ENCODE results near the gene ARPC5. TPM values are rescaled to one million over a fixed set of nuclear protein-coding genes. Genes with fewer than 3 reads are reported as not detected.
"Not testable (repeated sequence)": the region's sequence is repeated elsewhere in the genome, so short reads cannot be mapped to it uniquely, and the experiment has no call there.

The ARPC5 gene
- 10 to 100 TPM; 39.2 to 47.0 TPM for total RNA-seq

DNA sequence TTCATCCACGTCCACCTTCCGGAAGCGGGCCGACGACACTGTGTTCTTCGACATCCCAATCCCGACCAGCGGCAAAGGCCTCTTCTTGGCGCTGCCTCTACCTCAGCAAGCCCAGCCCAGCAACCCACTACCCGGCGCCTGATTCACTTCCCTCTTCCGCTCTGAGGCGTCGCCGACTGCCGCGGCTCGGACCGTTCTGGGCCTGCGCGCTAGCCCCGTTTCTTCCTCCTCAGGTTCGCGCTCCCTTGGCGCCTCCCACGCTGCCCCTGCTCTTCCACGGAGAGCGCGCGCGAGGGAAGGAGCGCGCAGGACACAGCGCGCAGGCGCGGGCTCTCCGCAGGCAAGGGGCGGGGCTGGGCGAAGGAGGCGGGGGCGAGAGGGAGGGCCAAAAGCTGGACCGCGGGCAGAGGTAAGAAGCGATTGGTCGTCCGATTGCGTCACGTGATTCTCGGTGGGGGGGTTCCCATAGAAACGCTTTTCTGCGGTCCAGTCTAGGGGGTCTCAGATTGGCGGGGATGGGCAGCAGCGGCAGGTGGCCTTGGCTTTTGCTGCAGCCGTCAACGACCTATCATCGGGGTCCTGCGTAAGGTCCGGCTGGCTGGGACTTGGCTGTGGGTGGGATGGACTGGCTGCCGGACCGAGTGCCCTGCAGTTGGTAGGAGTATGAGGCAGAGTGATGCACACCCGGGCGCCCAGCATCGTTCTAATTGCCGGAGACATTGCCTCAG is at the start of gene ARPC5:
Gene ARPC5 (minus strand): TSS at position 178 of the 728 bp plus-strand sequence. CDS start 124 bp downstream, at position 54.
- DNase-seq (ENCODE audit: low spot score) = peak; percentile 96

DNA sequence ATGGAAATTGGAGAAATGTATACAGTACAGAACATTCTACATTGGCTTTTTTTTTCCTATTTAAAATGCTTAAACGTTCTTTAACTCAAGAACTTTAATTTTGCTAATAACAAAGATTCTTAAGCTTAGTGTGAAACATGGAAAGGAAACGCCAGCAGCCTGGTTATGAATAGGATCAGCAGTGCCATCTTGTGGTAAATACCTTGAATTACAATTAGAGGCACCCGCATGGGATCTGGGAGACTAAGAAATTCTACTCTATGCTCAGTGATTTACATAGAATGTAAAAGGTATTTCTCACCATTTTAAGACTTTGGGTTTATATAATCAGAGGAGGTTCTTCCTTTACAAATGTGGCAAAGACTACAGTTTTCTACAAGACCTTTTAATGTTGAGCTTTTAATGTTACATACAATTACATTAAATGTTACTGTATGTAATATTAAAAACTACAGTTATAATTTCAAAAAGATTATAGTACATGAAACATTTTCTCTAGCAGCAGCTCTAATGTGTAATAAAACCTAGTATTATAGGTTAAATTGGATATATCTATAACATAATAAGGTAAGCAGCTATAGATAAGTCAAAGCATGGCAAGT is 49.6 kb upstream of the ARPC5 start:
- DNase-seq (ENCODE audit: low spot score) = no peak
- H3K36me3 ChIP-seq = no peaks in the 10 kb centered on the region
- no peaks in the 10 kb centered on the region for H3K27me3 ChIP-seq
- H3K4me1 ChIP-seq = no peaks in the 10 kb centered on the region
- TF ChIP-seq, protein P1, sequence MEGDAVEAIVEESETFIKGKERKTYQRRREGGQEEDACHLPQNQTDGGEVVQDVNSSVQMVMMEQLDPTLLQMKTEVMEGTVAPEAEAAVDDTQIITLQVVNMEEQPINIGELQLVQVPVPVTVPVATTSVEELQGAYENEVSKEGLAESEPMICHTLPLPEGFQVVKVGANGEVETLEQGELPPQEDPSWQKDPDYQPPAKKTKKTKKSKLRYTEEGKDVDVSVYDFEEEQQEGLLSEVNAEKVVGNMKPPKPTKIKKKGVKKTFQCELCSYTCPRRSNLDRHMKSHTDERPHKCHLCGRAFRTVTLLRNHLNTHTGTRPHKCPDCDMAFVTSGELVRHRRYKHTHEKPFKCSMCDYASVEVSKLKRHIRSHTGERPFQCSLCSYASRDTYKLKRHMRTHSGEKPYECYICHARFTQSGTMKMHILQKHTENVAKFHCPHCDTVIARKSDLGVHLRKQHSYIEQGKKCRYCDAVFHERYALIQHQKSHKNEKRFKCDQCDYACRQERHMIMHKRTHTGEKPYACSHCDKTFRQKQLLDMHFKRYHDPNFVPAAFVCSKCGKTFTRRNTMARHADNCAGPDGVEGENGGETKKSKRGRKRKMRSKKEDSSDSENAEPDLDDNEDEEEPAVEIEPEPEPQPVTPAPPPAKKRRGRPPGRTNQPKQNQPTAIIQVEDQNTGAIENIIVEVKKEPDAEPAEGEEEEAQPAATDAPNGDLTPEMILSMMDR (IDR thresholded peaks at IDR 0.05) = peak; percentile 65 to 78
- H3K27ac ChIP-seq = no peak overlapping the region
- no peak overlapping the region for H3K4me3 ChIP-seq
- no peaks in the 10 kb centered on the region for H3K9me3 ChIP-seq

More for the DNA sequence above, at the start of gene ARPC5:
- TF ChIP-seq, protein P1 (IDR thresholded peaks at IDR 0.05) = no peak
- Histone ChIP-seq H3K27me3 (no peaks in the 10 kb centered on the region), H3K36me3 (peaks cover 2% of the 10 kb centered on the region), H3K27ac (peak within 1 kb of the TSS; percentile 94 to 97), H3K9me3 (no peaks in the 10 kb centered on the region), H3K4me1 (peaks cover 0 to 38% of the 10 kb centered on the region in 2 donors), H3K4me3 (peak within 1 kb of the TSS; percentile 78 to 91)

DNA sequence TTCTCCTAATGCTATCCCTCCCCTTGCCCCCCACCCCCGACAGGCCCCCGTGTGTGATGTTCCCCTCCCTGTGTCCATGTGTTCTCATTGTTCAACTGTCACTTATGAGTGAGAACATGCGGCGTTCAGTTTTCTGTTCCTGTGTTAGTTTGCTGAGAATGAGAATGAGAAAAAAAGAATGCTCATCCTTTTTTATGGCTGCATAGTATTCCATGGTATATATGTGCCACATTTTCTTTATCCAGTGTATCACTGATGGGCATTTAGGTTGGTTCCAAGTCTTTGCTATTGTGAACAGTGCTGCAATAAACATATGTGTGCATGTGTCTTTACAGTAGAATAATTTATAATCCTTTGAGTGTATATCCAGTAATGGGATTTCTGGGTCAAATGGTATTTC is 43.8 kb upstream of the ARPC5 start:
- DNase-seq (ENCODE audit: low spot score); H3K27ac ChIP-seq; H3K4me1 ChIP-seq; H3K27me3 ChIP-seq; H3K36me3 ChIP-seq; H3K4me3 ChIP-seq; H3K9me3 ChIP-seq: not testable (repeated sequence)

DNA sequence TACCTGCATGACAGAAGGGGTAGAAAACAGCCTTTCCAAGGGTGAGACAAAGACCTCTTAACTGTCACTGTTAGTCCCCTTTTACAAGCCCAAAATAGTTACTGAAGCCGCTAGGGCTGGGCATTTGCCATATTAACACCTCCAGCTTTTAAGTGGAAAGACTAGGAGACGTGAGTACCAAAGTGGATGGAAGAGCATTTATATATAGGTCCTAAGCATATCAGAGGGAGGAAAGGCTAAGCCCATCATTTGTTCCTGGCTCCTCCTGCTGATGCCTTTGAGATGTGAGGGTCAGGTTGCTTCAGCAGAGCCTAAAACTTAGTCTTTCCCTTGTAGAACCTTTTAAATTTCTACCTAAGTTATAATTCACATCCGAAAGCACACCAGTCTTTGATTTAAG is 43.2 kb upstream of the ARPC5 start:
- H3K4me3 ChIP-seq = no peak overlapping the region
- no peaks in the 10 kb centered on the region for H3K36me3 ChIP-seq
- no peaks in the 10 kb centered on the region for H3K27me3 ChIP-seq
- H3K9me3 ChIP-seq = no peaks in the 10 kb centered on the region
- peaks cover 0 to 7% of the 10 kb centered on the region in 2 donors for H3K4me1 ChIP-seq
- TF ChIP-seq, protein P1 (IDR thresholded peaks at IDR 0.05) = no peak
- H3K27ac ChIP-seq = no peak overlapping the region
- no peak for DNase-seq (ENCODE audit: low spot score)

DNA sequence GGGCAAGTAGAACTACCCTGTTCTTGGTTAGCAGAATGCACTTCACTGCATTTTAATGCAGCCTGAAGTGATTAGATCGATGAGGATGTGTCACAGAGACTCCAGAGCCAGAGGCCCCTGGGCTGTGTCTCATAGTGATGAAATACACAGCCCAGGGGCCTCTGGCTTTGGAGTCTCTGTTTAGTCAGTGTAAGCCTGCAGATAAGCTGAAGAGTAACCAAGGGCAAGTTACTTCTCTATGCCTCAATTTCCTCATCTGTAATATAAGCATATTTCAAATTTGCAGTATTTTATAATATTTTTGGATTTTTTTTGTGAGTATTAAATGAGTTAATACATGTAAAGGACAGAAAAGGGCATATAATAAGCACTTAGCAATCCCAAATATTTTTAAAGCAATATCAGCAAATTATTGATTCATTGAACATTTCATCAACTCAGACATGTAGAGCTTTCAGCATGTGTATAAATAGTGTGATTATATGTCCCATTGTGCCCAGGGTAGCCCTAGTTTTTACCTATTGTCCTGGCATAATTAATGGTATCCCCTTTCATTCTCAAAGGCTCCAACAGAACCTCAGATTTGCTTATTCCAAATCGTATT is 41.1 kb upstream of the ARPC5 start:
- H3K4me3 ChIP-seq = no peak overlapping the region
- H3K27ac ChIP-seq = no peak overlapping the region
- no peaks in the 10 kb centered on the region for H3K36me3 ChIP-seq
- TF ChIP-seq, protein P1 (IDR thresholded peaks at IDR 0.05) = no peak
- H3K9me3 ChIP-seq = no peaks in the 10 kb centered on the region
- H3K27me3 ChIP-seq = no peaks in the 10 kb centered on the region
- DNase-seq (ENCODE audit: low spot score) = no peak
- H3K4me1 ChIP-seq = peaks cover 0 to 10% of the 10 kb centered on the region in 2 donors

DNA sequence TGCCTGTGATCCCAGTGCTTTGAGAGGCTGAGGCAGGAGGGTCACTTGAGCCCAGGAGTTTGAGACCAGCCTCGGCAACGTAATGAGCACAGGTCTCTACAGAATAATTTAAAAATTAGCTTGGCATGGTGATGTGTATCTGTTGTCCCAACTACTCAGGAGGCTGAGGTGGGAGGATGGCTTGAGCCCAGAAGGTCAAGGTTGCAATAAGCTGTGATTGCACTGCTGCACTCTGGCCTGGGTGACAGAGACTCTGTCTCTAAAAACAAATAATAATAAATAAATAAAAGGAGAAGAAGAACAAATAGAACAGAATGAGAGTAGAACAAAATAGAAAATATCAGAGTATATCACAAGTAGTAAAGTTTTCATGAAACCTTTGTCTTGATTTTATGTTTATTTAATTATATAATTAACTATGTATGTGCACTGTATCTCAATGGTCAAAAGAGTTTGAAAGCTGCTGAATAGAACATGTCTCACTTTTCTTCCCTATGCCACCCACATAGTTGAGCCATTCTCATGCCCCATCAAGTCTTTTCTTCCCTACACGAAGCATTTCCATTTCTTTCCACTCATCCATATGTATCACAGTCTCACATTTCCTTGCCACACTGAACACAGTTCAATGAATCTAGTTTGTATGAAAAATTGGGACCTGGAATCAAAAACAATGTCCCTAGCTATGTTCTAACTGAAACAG is 40.5 kb upstream of the ARPC5 start:
- H3K27me3 ChIP-seq = no peaks in the 10 kb centered on the region
- peaks cover 0 to 3% of the 10 kb centered on the region in 2 donors for H3K9me3 ChIP-seq
- TF ChIP-seq, protein P1 (IDR thresholded peaks at IDR 0.05) = no peak
- DNase-seq (ENCODE audit: low spot score) = no peak
- H3K27ac ChIP-seq = no peak overlapping the region
- H3K4me1 ChIP-seq = peaks cover 0 to 10% of the 10 kb centered on the region in 2 donors
- H3K4me3 ChIP-seq = no peak overlapping the region
- no peaks in the 10 kb centered on the region for H3K36me3 ChIP-seq

All from right atrium auricular region (tissue), 2 donors.